ENCODE measurements around the gene USP6NL. TPM values are rescaled to one million over a fixed set of nuclear protein-coding genes. Genes with fewer than 3 reads are reported as not detected.

USP6NL gene
- total RNA-seq, 1 experiment from 2014 or later, result 22.1 TPM

DNA sequence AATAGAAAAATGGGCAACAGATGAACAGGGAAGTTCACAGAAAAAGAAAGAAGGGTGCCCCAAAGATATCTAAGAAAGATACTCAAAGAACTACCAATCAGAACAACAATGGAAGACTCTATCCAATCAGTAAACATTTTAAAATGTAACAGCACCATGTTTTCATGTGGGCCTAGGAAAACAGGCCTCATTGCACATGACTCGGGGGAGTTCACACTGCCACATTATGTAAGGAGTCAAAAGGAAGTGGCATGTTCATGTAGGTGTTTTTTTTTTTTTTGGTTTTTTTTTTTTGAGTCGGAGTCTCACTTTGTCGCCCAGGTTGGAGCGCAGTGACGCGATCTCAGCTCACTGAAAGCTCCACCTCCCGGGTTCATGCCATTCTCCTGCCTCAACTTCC is 132.2 kb downstream of the USP6NL start:
- DNase-seq, result no peak
- Histone ChIP-seq H3K27ac (no peak overlapping the region), H3K4me3 (no peak overlapping the region), H3K36me3 (ENCODE audit: low read depth) (no peaks in the 10 kb centered on the region), H3F3A (ENCODE audit: insufficient read depth, low read depth) (no peaks in the 10 kb centered on the region), H3K9me3 (ENCODE audit: insufficient read depth, low read depth) (no peaks in the 10 kb centered on the region), H3K4me2 (no peak overlapping the region), H3K79me2 (ENCODE audit: low read depth) (no peaks in the 10 kb centered on the region), H3K4me1 (replicated peaks; ENCODE audit: insufficient read depth) (no peaks in the 10 kb centered on the region), H4K20me1 (ENCODE audit: insufficient read depth) (no peaks in the 10 kb centered on the region; the same call in 1 of the 2 replicates), H3K9me2 (ENCODE audit: insufficient read depth) (no peaks in the 10 kb centered on the region), H3K27me3 (ENCODE audit: insufficient read depth, low read depth) (no peaks in the 10 kb centered on the region), H2AFZ (no peak overlapping the region)
- intact Hi-C loops (cut with micrococcal nuclease; ENCODE audit: unreplicated experiment), result no loop called here
- no TSS peak for BruUV-seq (replicated peaks)
- CTCF ChIA-PET, result no interaction called here
- TF ChIP-seq EZH2 (IDR thresholded peaks at IDR 0.05; ENCODE audit: low read depth), result no peak
- TF ChIP-seq, protein P1, sequence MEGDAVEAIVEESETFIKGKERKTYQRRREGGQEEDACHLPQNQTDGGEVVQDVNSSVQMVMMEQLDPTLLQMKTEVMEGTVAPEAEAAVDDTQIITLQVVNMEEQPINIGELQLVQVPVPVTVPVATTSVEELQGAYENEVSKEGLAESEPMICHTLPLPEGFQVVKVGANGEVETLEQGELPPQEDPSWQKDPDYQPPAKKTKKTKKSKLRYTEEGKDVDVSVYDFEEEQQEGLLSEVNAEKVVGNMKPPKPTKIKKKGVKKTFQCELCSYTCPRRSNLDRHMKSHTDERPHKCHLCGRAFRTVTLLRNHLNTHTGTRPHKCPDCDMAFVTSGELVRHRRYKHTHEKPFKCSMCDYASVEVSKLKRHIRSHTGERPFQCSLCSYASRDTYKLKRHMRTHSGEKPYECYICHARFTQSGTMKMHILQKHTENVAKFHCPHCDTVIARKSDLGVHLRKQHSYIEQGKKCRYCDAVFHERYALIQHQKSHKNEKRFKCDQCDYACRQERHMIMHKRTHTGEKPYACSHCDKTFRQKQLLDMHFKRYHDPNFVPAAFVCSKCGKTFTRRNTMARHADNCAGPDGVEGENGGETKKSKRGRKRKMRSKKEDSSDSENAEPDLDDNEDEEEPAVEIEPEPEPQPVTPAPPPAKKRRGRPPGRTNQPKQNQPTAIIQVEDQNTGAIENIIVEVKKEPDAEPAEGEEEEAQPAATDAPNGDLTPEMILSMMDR (conservative IDR thresholded peaks at IDR 0.05), result no peak
- POLR2A ChIA-PET (ENCODE audit: unreplicated experiment), result no interaction called here

DNA sequence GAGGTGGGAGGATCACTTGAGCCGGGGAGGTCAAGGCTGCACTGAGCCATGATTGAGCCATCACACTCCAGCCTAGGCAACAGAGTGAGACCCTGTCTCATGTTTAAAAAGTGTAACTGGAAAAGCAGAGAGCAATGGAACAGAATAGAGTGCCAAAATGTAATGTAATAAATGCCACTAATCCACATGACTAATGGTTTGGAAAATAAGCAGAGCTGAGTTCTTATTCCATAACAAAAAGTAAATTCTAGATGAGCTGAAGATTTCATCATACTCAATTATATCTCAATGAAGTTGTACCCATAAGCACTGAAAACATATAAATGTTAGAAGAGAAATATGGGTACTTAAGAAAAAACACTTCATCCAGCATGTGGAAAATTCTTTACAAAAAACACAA is 132.6 kb downstream of the USP6NL start:
- no peaks in the 10 kb centered on the region for H3F3A ChIP-seq (ENCODE audit: insufficient read depth, low read depth)
- no peak for TF ChIP-seq EZH2 (IDR thresholded peaks at IDR 0.05; ENCODE audit: low read depth)
- TF ChIP-seq, protein P1 (conservative IDR thresholded peaks at IDR 0.05), result no peak
- H3K79me2 ChIP-seq (ENCODE audit: low read depth), result no peaks in the 10 kb centered on the region
- POLR2A ChIA-PET (ENCODE audit: unreplicated experiment), result no interaction called here
- no peaks in the 10 kb centered on the region for H3K4me1 ChIP-seq (replicated peaks; ENCODE audit: insufficient read depth)
- H3K27ac ChIP-seq, result no peak overlapping the region
- H2AFZ ChIP-seq, result no peak overlapping the region
- CTCF ChIA-PET, result no interaction called here
- no TSS peak for BruUV-seq (replicated peaks)
- DNase-seq, result no peak
- H3K36me3 ChIP-seq (ENCODE audit: low read depth), result no peaks in the 10 kb centered on the region
- H3K4me3 ChIP-seq, result no peak overlapping the region
- H3K9me2 ChIP-seq (ENCODE audit: insufficient read depth), result no peaks in the 10 kb centered on the region
- intact Hi-C loops (cut with micrococcal nuclease; ENCODE audit: unreplicated experiment), result no loop called here
- H3K4me2 ChIP-seq, result no peak overlapping the region
- H3K9me3 ChIP-seq (ENCODE audit: insufficient read depth, low read depth), result no peaks in the 10 kb centered on the region
- no peaks in the 10 kb centered on the region; the same call in 1 of the 2 replicates for H4K20me1 ChIP-seq (ENCODE audit: insufficient read depth)
- no peaks in the 10 kb centered on the region for H3K27me3 ChIP-seq (ENCODE audit: insufficient read depth, low read depth)

DNA sequence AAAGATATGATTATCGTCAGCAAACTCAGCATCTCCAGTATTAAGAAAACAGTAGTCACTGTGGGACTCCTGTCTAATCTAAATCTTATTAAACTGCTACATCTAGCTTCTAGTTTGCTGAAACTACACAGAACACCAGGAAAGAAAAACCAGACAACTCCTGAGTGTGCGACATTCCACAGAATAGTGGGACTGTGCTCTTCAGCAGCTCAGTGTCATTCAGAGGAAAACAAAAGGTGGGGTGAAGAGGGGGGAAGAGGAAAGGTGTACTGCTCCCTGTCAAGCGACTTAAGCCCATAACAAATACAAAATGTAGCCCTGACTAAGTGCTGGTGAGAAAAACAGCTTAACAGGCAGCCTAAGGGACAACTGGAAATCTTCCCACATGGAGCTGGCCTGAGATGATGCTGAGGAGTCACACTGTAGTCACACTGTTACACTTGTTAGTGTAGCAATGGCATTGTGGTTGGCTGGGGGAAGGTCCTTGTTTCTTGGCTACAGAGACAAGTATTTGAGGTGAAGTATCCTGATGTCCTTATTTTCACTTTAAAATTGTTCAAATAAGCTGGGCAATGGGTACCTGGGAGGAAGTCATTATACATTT is 135.5 kb downstream of the USP6NL start:
- CTCF ChIA-PET, result no interaction called here
- 0 out of 2 replicates have a peak, but pooled peaks cover 7% of the 10 kb centered on the region for H3F3A ChIP-seq (ENCODE audit: insufficient read depth, low read depth)
- TF ChIP-seq, protein P1 (conservative IDR thresholded peaks at IDR 0.05), result no peak
- no peak for TF ChIP-seq EZH2 (IDR thresholded peaks at IDR 0.05; ENCODE audit: low read depth)
- no peaks in the 10 kb centered on the region for H3K27me3 ChIP-seq (ENCODE audit: insufficient read depth, low read depth)
- no peak overlapping the region for H3K27ac ChIP-seq
- DNase-seq, result no peak
- no peak overlapping the region for H2AFZ ChIP-seq
- H3K4me3 ChIP-seq, result no peak overlapping the region
- H3K36me3 ChIP-seq (ENCODE audit: low read depth), result no peaks in the 10 kb centered on the region
- H3K4me1 ChIP-seq (replicated peaks; ENCODE audit: insufficient read depth), result no peaks in the 10 kb centered on the region
- H3K79me2 ChIP-seq (ENCODE audit: low read depth), result no peaks in the 10 kb centered on the region
- no TSS peak for BruUV-seq (replicated peaks)
- no peak overlapping the region for H3K4me2 ChIP-seq
- no peaks in the 10 kb centered on the region for H3K9me3 ChIP-seq (ENCODE audit: insufficient read depth, low read depth)
- intact Hi-C loops (cut with micrococcal nuclease; ENCODE audit: unreplicated experiment), result no loop called here
- no peaks in the 10 kb centered on the region for H3K9me2 ChIP-seq (ENCODE audit: insufficient read depth)
- POLR2A ChIA-PET (ENCODE audit: unreplicated experiment), result no interaction called here
- H4K20me1 ChIP-seq (ENCODE audit: insufficient read depth), result no peaks in the 10 kb centered on the region
